Endodermal cell (in vitro differentiated cells): ENCODE data around the gene SLC12A4. TPM values are rescaled to one million over a fixed set of nuclear protein-coding genes. Genes with fewer than 3 reads are reported as not detected.

Experiments used
- DNase-seq: peaks from one replicate; pipeline ENCODE4 v3.0.0-alpha.2; 2017
- H3K27ac ChIP-seq: 2 replicates; pipeline ENCODE4 v1.5.1; 2013; ENCODE audit warnings: mild to moderate bottlenecking, low read depth, low read length, moderate library complexity
- H3K27me3 ChIP-seq: 2 replicates; pipeline ENCODE4 v1.6.1; 2013; ENCODE audit warnings: mild to moderate bottlenecking, low read length, moderate library complexity; ENCODE audit not compliant: insufficient read depth, control insufficient read depth, poor library complexity, severe bottlenecking
- H3K36me3 ChIP-seq: 2 replicates; pipeline ENCODE4 v1.7.0; 2013; ENCODE audit warnings: mild to moderate bottlenecking, low read length, moderate library complexity; ENCODE audit not compliant: control insufficient read depth, insufficient read depth
- H3K4me1 ChIP-seq: one replicate; pipeline ENCODE4 v1.7.0; 2013; ENCODE audit warnings: low read length; ENCODE audit not compliant: control insufficient read depth, insufficient read depth
- H3K4me3 ChIP-seq: 2 replicates; pipeline ENCODE4 v1.5.1; 2013; ENCODE audit warnings: mild to moderate bottlenecking, low read length, moderate library complexity
- H3K9ac ChIP-seq: 2 replicates; pipeline ENCODE4 v1.6.1; 2013; ENCODE audit warnings: mild to moderate bottlenecking, low read length, moderate library complexity; ENCODE audit not compliant: poor library complexity, severe bottlenecking; ENCODE audit errors: extremely low read depth
- H3K9me3 ChIP-seq: 2 replicates; pipeline ENCODE4 v1.6.1; 2013; ENCODE audit warnings: mild to moderate bottlenecking, low read length, moderate library complexity; ENCODE audit not compliant: control insufficient read depth
- H3K27ac Mint-ChIP-seq: 2 replicates; pipeline ENCODE4 v1.8.0; 2020; ENCODE audit warnings: mixed read lengths
- H3K27me3 Mint-ChIP-seq: 2 replicates; pipeline ENCODE4 v1.8.0; 2021; ENCODE audit warnings: mild to moderate bottlenecking, mixed read lengths; ENCODE audit not compliant: insufficient read depth
- H3K36me3 Mint-ChIP-seq: 2 replicates; pipeline ENCODE4 v1.8.0; 2020; ENCODE audit warnings: low read depth, mixed read lengths
- H3K4me1 Mint-ChIP-seq: 2 replicates; pipeline ENCODE4 v1.8.0; 2020; ENCODE audit warnings: mixed read lengths
- H3K4me3 Mint-ChIP-seq: 2 replicates; pipeline ENCODE4 v1.8.0; 2020; ENCODE audit warnings: mild to moderate bottlenecking, moderate library complexity, mixed read lengths
- H3K9me3 Mint-ChIP-seq: 2 replicates; pipeline ENCODE4 v1.8.0; 2020; ENCODE audit warnings: mild to moderate bottlenecking, mixed read lengths
- WGBS, 2 experiments: methylation state at CpG; one replicate each; pipeline versions ENCODE4 v1.1.5 to v1.1.7; 2013; ENCODE audit warnings: missing lambda C conversion rate in 2 of 2, mixed read lengths in 1 of 2; ENCODE audit not compliant: insufficient coverage in 1 of 2, insufficient read length in 1 of 2; 5-methylcytosine and 5-hydroxymethylcytosine counted together
- total RNA-seq, 2 donors: library from RNA; stranded (reverse); fragmentation: NEBNext Ultra II Directional in 1 of 2; extraction: Animal tissue kit (Norgen Biotek cat#: 25700) in 1 of 2; gene quantifications; 2 replicates in 1 of 2; 3 replicates in 1 of 2; pipeline ENCODE4 v1.2.1, GENCODE V29; 2021
- TF ChIP-seq, protein P1 (sequence below): fragments of 200-600 bp; sonication (generic); conservative IDR thresholded peaks from 2 replicates; pipeline ENCODE4 v1.5.0; 2021; ENCODE audit warnings: antibody characterized with exemption, mild to moderate bottlenecking

The SLC12A4 gene
- total RNA-seq, 2 donors from 2014 or later: 37.9 to 43.4 TPM

DNA sequence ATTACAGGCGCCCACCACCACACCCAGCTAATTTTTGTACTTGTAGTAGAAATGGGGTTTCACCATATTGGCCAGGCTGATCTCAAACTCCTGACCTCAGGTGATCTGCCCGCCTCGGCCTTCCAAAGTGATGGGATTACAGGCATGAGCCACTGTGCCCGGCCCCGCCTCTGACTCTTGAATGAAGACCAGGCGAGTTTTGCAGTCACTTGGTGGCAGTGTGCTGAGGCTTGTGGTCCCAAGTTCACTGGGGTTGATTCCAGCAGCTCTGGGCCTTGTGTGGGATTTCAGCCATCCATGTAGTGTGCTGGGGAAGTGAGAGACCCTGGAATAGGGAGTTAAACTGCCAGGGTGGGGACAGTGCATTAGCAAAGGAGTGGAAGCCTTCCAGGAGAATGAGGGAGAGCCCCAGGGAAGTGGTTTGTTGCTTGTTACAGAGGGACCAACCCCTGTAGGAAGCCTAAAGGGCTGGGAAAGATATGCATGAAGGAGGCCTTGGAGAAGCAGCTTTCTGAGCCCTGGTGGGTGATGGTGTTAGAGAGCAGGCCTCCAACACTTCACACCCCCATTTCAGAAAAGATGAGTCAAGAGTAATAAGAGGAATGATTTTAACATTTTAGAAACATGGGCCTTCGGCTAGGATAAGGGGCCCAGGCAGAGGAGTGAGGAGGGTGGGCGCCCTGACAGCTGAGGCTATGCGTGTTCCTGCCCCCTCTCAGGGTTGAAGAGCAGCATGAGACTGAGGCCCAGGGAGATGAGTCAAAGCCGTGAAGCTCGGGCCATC lies 60.8 kb downstream of the SLC12A4 start:
- peaks cover 27% of the 10 kb centered on the region for H3K36me3 ChIP-seq
- Mint-ChIP-seq H3K27ac (peak overlapping the region; percentile 26), H3K4me1 (no peaks in the 10 kb centered on the region), H3K9me3 (no peaks in the 10 kb centered on the region), H3K4me3 (no peak overlapping the region), H3K36me3 (peaks cover 35% of the 10 kb centered on the region), H3K27me3 (no peaks in the 10 kb centered on the region)
- no peak for DNase-seq
- no peaks in the 10 kb centered on the region for H3K4me1 ChIP-seq
- TF ChIP-seq, protein P1, sequence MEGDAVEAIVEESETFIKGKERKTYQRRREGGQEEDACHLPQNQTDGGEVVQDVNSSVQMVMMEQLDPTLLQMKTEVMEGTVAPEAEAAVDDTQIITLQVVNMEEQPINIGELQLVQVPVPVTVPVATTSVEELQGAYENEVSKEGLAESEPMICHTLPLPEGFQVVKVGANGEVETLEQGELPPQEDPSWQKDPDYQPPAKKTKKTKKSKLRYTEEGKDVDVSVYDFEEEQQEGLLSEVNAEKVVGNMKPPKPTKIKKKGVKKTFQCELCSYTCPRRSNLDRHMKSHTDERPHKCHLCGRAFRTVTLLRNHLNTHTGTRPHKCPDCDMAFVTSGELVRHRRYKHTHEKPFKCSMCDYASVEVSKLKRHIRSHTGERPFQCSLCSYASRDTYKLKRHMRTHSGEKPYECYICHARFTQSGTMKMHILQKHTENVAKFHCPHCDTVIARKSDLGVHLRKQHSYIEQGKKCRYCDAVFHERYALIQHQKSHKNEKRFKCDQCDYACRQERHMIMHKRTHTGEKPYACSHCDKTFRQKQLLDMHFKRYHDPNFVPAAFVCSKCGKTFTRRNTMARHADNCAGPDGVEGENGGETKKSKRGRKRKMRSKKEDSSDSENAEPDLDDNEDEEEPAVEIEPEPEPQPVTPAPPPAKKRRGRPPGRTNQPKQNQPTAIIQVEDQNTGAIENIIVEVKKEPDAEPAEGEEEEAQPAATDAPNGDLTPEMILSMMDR: no peak
- H3K4me3 ChIP-seq: no peak overlapping the region
- WGBS, 2 experiments: 94% methylated on average over 9 to 10 of the region's 11 CpGs
- no peaks in the 10 kb centered on the region for H3K27me3 ChIP-seq
- no peaks in the 10 kb centered on the region for H3K9me3 ChIP-seq
- no peak overlapping the region for H3K9ac ChIP-seq
- no peak overlapping the region for H3K27ac ChIP-seq

DNA sequence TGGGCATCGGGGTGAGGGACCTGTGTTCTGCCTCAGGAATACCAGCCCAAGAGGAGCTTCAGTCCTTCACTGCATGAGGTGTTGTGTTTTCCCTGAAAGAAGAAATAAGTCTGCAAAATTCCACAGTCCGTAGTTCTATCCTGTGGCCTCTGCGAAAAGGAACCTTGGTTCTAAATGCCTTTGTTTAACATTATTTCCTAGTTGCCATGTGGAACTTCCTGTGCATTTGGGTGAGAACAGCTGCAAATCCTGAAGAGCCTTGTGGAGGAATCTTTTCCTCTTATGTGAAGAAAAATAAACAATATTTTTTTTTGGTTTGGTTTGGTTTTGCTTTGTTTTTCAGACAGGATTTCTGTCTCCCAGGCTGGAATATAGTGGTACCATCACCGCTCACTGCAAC lies 65.6 kb downstream of the SLC12A4 start:
- no peak overlapping the region for H3K27ac Mint-ChIP-seq
- Histone ChIP-seq H3K27ac (no peak overlapping the region), H3K27me3 (no peaks in the 10 kb centered on the region), H3K36me3 (peaks cover 7% of the 10 kb centered on the region), H3K4me1 (no peaks in the 10 kb centered on the region), H3K9ac (no peak overlapping the region), H3K4me3 (no peak overlapping the region), H3K9me3 (no peaks in the 10 kb centered on the region)
- no peaks in the 10 kb centered on the region for H3K4me1 Mint-ChIP-seq
- TF ChIP-seq, protein P1: no peak
- no peaks in the 10 kb centered on the region for H3K9me3 Mint-ChIP-seq
- DNase-seq: no peak
- no peak overlapping the region for H3K4me3 Mint-ChIP-seq
- H3K27me3 Mint-ChIP-seq: no peaks in the 10 kb centered on the region
- H3K36me3 Mint-ChIP-seq: peaks cover 15% of the 10 kb centered on the region
- 91 to 95% methylated on average over 3 to 4 of the region's 4 CpGs for WGBS, 2 experiments

DNA sequence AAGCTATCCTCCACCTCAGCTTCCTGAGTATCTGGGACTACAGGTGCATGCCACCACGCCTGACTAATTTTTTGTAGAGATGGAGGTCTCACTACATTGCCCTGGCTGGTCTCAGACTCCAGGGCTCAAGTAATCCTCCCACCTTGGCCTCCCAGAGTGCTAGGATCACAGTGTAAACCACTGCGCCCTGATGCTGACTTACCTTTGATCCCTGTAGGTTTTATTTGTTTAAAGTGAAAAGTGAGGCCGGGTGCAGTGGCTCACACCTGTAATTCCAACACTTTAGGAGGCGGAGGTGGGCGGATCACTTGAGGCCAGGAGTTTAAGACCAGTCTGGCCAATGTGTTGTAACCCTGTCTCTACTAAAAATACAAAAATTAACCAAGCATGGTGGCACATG lies 66.7 kb downstream of the SLC12A4 start:
- H3K9ac ChIP-seq: no peak overlapping the region

More for the DNA sequence above, 66.7 kb downstream of the SLC12A4 start:
- Histone ChIP-seq H3K36me3 (peaks cover 7% of the 10 kb centered on the region), H3K27ac (no peak overlapping the region), H3K4me3 (no peak overlapping the region), H3K27me3 (no peaks in the 10 kb centered on the region), H3K4me1 (no peaks in the 10 kb centered on the region), H3K9me3 (no peaks in the 10 kb centered on the region)
- Mint-ChIP-seq H3K27me3 (no peaks in the 10 kb centered on the region), H3K9me3 (no peaks in the 10 kb centered on the region), H3K27ac (no peak overlapping the region), H3K4me1 (no peaks in the 10 kb centered on the region), H3K36me3 (peaks cover 15% of the 10 kb centered on the region), H3K4me3 (no peak overlapping the region)
- DNase-seq: no peak
- TF ChIP-seq, protein P1: no peak
- 93 to 96% methylated on average over 3 to 5 of the region's 5 CpGs for WGBS, 2 experiments
